Caki2 (cell line): ENCODE data around the gene ERC2. TPM values are rescaled to one million over a fixed set of nuclear protein-coding genes. Genes with fewer than 3 reads are reported as not detected.

Experiments used
- DNase-seq: peaks from one replicate; pipeline ENCODE4 v3.0.0-alpha.2; 2015; ENCODE audit warnings: low read depth
- in situ Hi-C: cut with HindIII; loops from 2 replicates; pipeline ENCODE4 v1.10.0; 2016; ENCODE audit warnings: low sequenced_read_pairs, low pct_unique_long_range_greater_than_20kb, mixed read lengths
- total RNA-seq: library from RNA; depleted of rRNA; stranded (reverse); fragments of >200 nt; shearing (Covaris generic); gene quantifications from 2 replicates; pipeline ENCODE4 v1.2.3, GENCODE V29; 2014; ENCODE audit warnings: low replicate concordance

Gene ERC2
- total RNA-seq, 1 experiment from 2014 or later, result not detected

- DNase-seq, result no peak
- in situ Hi-C loops, result no loop called here
Observed at GRCh38 chr3:55565521-55565920, 902.7 kb downstream of the ERC2 start.

- in situ Hi-C loops, result no loop called here
- no peak for DNase-seq
Observed at GRCh38 chr3:55564726-55565125, 903.5 kb downstream of the ERC2 start.

DNA sequence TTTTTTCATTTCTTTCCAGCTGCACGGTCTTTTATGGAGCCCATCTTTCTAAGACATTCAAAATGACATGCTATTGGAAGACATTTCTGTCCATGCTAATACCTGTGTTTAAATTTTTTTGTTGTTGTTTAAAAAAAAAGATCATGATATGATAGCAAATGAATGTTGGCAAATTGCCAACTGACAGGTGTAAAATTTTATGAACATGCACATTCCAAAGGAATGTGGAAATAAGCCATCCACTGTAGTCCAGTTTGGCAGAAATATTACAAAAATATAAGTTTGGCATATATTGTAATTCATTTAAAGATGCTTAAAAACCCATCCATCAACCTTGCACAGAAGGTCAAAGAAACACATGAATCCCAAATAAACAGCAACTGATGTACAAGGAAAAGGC, 905.6 kb downstream of the ERC2 start:
- no peak for DNase-seq
- in situ Hi-C loops, result no loop called here

GRCh38 chr3:55559500-55560423, 908.5 kb downstream of the ERC2 start:
- DNase-seq, result no peak
- in situ Hi-C loops, result no loop called here

- in situ Hi-C loops, result no loop called here
- no peak for DNase-seq
Observed at GRCh38 chr3:55558316-55558715, 910.0 kb downstream of the ERC2 start.

GRCh38 chr3:55557549-55557948, 910.7 kb downstream of the ERC2 start:
- in situ Hi-C loops, result no loop called here
- no peak for DNase-seq

DNA sequence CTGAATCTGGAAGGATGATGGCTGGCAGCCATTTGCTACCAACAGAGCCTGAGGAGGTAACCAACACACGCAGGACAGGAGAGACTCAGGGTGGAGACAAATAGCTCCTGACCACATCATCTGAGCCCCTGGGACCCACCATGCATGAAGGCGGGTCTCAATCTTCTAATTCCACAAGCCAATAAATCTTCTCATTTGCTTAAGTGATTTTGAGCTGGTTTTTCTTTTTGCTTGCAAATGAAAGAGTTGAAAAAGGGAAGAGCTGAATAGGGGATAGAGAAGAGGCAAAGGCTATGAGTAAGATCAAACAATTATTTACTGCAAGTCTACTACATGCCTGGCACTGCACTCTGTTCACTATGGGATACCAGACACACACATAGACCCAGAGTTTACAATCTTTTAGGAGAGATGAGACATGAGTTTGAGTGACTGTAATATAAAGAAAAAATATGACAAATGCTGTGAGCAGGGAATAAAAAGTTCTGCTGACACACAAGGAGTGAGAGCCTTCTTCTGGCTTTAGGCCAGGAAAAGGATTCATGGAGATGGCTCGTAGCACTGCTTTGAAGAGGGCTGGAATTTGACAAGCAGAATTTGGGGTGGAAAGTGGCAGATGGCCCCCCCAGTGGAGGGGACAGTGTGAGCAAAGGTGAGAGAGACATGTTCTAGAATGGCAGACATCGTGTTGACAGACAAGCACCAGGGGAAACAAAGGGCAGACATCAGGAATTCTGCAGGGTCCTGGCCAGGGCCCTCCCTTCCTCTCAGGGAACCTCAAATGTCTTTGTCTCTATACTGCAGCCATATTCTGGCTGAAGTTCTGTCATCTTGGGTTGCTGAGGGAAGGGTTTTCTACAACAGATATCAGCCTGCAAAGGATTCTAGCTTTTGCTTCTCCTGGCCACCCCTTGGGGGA, 911.4 kb downstream of the ERC2 start:
- DNase-seq, result no peak
- in situ Hi-C loops, result no loop called here

DNA sequence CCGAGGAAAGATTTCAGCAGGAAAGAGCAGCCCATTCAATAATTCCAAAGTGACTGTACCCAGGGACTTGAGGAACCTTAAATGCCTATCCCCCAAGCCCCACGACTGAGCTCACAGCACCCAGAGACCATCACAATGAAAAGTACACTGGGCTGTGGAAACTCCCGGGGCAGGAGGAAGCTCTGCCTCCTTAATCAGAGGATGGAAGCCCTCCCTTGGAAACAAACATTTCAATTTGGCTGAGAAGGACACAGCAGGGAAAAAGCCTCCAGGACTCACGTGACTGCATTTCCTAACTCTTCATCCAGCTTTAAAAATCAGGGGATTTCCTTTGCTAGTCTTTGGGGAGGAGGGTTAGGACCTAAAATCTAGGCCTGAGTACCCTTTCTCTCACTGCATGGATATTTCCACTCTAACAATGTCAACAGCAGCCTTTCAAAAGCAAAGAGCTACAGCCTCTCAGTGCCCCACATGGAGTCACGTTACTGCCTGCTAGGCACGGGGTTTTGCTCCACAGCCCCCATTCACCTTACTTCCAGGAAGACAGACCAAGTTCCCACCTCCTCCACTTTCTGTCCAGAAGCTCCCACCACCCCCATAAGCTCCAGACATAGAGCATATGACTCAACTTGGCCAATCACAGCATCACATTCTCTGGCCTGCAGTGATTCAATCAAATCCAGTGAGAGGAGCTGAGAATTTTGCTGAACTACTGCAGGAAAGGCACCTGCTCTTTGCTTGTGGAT, 912.2 kb downstream of the ERC2 start:
- DNase-seq, result no peak
- in situ Hi-C loops, result no loop called here

- DNase-seq, result no peak
- in situ Hi-C loops, result no loop called here
Observed at GRCh38 chr3:55554634-55555425, 913.4 kb downstream of the ERC2 start.

DNA sequence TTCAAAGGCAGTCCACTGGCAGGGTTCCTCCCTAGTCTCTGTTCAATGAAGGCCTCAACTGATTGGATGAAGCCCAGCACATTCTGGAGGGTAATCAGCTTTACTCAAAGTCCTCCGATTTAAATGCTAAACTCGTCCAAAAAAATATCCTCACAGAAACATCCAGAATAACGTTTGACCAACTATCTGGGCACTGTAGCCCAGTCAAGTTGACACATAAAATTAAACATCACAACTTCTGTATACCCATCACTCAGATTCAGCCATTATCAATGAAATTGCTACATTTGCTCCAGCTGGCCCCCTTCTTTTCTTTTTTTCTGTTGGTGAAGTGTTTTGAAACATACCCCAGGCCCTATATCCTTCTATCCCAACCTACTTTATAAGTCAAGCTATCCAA, 916.6 kb downstream of the ERC2 start:
- in situ Hi-C loops, result no loop called here
- no peak for DNase-seq

GRCh38 chr3:55549177-55549576, 919.1 kb downstream of the ERC2 start:
- in situ Hi-C loops, result no loop called here
- DNase-seq, result no peak

DNA sequence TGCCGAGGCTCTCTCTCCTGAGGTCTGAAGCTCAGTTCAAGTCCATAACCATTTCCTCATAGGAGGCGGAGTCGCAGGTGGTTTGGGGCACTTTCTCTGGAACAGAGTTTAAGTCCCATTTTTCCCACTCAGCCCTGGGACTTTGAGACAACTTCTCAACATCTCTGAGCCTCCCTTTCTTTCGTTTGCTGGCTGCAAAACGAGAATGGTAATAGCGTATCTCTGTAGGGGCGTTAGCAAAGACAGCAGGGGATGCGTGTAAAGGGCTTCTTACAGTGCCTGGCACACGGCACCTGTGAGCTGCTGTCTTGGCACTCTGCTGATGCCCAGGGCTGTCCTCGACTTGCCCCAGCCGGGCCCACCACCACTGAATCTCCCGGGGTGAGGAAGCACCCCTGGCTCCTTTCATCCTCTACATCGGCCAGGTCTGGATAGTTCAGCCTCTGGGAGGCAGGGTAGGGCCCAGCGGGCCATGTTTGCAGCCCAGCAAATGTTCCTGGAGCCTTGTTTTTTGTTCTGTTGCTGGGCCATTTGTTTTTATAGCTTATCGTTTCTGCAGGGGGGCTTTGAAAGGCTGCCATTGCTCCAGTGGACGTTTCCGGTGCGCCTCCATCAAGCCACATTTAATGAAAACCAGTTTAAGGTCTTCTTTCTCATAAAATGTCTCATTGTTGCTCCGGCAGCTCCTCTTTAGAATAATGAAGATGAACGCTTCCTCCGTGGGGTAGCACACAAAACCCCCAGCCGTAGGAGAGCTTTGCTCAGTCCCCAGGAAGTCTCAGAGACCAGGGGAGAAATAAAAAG, 921.2 kb downstream of the ERC2 start:
- DNase-seq, result no peak
- in situ Hi-C loops, result no loop called here

DNA sequence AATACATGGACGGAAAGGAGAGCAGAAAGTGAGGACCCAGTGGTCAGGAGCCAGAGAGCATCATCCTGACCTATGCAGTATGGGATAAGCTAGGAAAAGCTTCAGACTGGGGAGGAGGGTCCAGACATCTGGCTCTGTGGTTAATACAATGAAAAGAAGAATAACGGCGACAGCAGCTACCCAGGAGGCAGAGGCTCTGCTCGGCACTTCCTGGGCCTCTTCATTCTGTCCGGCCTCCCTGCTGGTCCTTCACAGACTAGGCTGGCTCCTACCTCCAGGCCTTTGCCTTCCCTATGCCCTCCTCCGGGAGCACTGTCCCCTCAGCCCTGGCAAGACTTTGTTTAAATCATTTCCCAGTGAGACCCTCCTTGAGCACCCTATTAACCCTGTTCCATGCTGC, 922.3 kb downstream of the ERC2 start:
- in situ Hi-C loops, result no loop called here
- DNase-seq, result no peak

- in situ Hi-C loops, result no loop called here
- no peak for DNase-seq
Observed at GRCh38 chr3:55544219-55544618, 924.0 kb downstream of the ERC2 start.

- in situ Hi-C loops, result no loop called here
- no peak for DNase-seq
Observed at GRCh38 chr3:55543181-55543614, 925.1 kb downstream of the ERC2 start.

DNA sequence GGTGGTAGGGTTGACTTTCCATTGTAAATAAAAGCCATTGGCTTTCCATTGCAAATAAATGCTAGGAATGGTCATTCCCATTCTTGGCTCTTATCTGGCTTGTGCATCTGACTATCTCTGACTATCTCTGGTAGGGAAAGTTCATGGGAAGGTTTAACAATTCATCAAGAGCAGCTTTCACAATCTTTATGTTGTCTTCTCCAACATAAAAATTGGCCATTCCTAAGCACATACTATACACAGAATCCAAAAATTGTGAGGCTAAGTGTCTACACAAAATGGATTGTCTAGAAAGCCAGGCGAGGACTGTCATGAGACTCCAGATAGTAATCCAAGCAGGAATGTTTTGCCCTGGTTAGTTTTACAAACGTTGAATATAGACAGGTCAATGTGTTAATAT, 926.8 kb downstream of the ERC2 start:
- no peak for DNase-seq
- in situ Hi-C loops, result no loop called here

DNA sequence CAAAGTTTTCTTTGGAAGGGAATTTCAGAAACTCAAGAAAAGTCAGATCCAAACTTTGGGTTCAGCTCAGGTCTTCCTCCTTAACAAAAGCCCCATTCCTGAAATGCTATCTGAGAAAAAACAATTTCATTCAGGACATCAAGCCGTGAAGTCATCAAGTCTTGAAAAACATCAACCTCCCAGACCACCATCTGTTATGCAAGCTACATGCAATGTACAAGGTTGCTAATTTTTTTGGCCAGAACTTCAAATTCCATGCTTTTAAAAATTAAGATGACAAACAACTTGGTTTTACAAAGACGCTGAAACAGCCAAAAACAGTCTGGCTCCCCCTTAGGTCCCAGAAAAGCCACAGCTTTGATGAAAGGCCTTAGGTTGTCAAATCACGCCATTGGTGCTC, 927.3 kb downstream of the ERC2 start:
- no peak for DNase-seq
- in situ Hi-C loops, result no loop called here
